Measurements from ENCODE around the gene PRKAG2. TPM values are rescaled to one million over a fixed set of nuclear protein-coding genes. Genes with fewer than 3 reads are reported as not detected.

The PRKAG2 gene
- total RNA-seq, 1 donor from 2014 or later, result 120 TPM

GRCh38 chr7:151816562-151817314 lies 60.2 kb downstream of the PRKAG2 start:
- no peak for ATAC-seq (ENCODE audit: poor library complexity)
- intact Hi-C loops (cut with DNase I), result no loop called here
- DNase-seq, result peak; percentile 22

- DNase-seq, result peak; percentile 4
- intact Hi-C loops (cut with DNase I), result no loop called here
- no peak for ATAC-seq (ENCODE audit: poor library complexity)
Observed at GRCh38 chr7:151815419-151815818, 61.5 kb downstream of the PRKAG2 start.

- peak; percentile 50 for DNase-seq
Observed at GRCh38 chr7:151814400-151815009, 62.4 kb downstream of the PRKAG2 start.

GRCh38 chr7:151813997-151814396 lies 62.9 kb downstream of the PRKAG2 start:
- no peak for DNase-seq
- no peak for ATAC-seq (ENCODE audit: poor library complexity)
- intact Hi-C loops (cut with DNase I), result no loop called here

More at GRCh38 chr7:151814400-151815009, 62.4 kb downstream of the PRKAG2 start:
- intact Hi-C loops (cut with DNase I), result no loop called here
- ATAC-seq (ENCODE audit: poor library complexity), result no peak

GRCh38 chr7:151813445-151813844 lies 63.5 kb downstream of the PRKAG2 start:
- intact Hi-C loops (cut with DNase I), result no loop called here
- ATAC-seq (ENCODE audit: poor library complexity) (no peak), DNase-seq (peak; percentile 14)

GRCh38 chr7:151812967-151813366 lies 63.9 kb downstream of the PRKAG2 start:
- peak; percentile 9 for DNase-seq
- no peak for ATAC-seq (ENCODE audit: poor library complexity)
- intact Hi-C loops (cut with DNase I), result no loop called here

- intact Hi-C loops (cut with DNase I), result no loop called here
- peak; percentile 37 for DNase-seq
- ATAC-seq (ENCODE audit: poor library complexity), result peak; percentile 58
Observed at GRCh38 chr7:151810441-151811232, 66.3 kb downstream of the PRKAG2 start.

GRCh38 chr7:151809864-151810170 lies 67.1 kb downstream of the PRKAG2 start:
- no peak for ATAC-seq (ENCODE audit: poor library complexity)
- peak; percentile 20 for DNase-seq
- intact Hi-C loops (cut with DNase I), result no loop called here

GRCh38 chr7:151809146-151809863 lies 67.6 kb downstream of the PRKAG2 start:
- intact Hi-C loops (cut with DNase I), result no loop called here
- DNase-seq (no peak), ATAC-seq (ENCODE audit: poor library complexity) (no peak)

- DNase-seq, result peak; percentile 45
- ATAC-seq (ENCODE audit: poor library complexity), result no peak
- intact Hi-C loops (cut with DNase I), result no loop called here
Observed at GRCh38 chr7:151808400-151809145, 68.3 kb downstream of the PRKAG2 start.

GRCh38 chr7:151807846-151808245 lies 69.1 kb downstream of the PRKAG2 start:
- DNase-seq (peak; percentile 31), ATAC-seq (ENCODE audit: poor library complexity) (no peak)
- intact Hi-C loops (cut with DNase I), result no loop called here

- intact Hi-C loops (cut with DNase I), result no loop called here
Observed at GRCh38 chr7:151806952-151807775, 69.8 kb downstream of the PRKAG2 start.

GRCh38 chr7:151806204-151806603 lies 70.7 kb downstream of the PRKAG2 start:
- intact Hi-C loops (cut with DNase I), result no loop called here
- DNase-seq, result peak; percentile 24
- no peak for ATAC-seq (ENCODE audit: poor library complexity)

More at GRCh38 chr7:151806952-151807775, 69.8 kb downstream of the PRKAG2 start:
- peak; percentile 10 for DNase-seq
- ATAC-seq (ENCODE audit: poor library complexity), result no peak

GRCh38 chr7:151805191-151805590 lies 71.7 kb downstream of the PRKAG2 start:
- no peak for ATAC-seq (ENCODE audit: poor library complexity)
- intact Hi-C loops (cut with DNase I), result no loop called here
- DNase-seq, result peak; percentile 12

GRCh38 chr7:151804756-151805155 lies 72.2 kb downstream of the PRKAG2 start:
- ATAC-seq (ENCODE audit: poor library complexity) (no peak), DNase-seq (peak; percentile 15)
- intact Hi-C loops (cut with DNase I), result no loop called here

GRCh38 chr7:151803841-151804240 lies 73.1 kb downstream of the PRKAG2 start:
- intact Hi-C loops (cut with DNase I), result no loop called here
- no peak for ATAC-seq (ENCODE audit: poor library complexity)
- DNase-seq, result no peak

- intact Hi-C loops (cut with DNase I), result no loop called here
Observed at GRCh38 chr7:151802469-151802846, 74.5 kb downstream of the PRKAG2 start.

More at GRCh38 chr7:151802469-151802846, 74.5 kb downstream of the PRKAG2 start:
- peak; percentile 12 for DNase-seq
- ATAC-seq (ENCODE audit: poor library complexity), result no peak
